GM18498 (cell line): ENCODE data around the gene MYRF.

ENCODE experiments used
- ATAC-seq: cut with Tn5 transposase; IDR thresholded peaks from one replicate; pipeline ENCODE4 v1.9.1; 2021; ENCODE audit warnings: mild to moderate bottlenecking, moderate library complexity; ENCODE audit not compliant: unreplicated experiment

MYRF gene

GRCh38 chr11:61774411-61774810, 22.0 kb downstream of the MYRF start:
- ATAC-seq, result no peak

GRCh38 chr11:61775106-61775505, 22.7 kb downstream of the MYRF start:
- ATAC-seq, result no peak

GRCh38 chr11:61775606-61776554, 23.4 kb downstream of the MYRF start:
- no peak for ATAC-seq

GRCh38 chr11:61776561-61777075, 24.2 kb downstream of the MYRF start:
- peak; percentile 55 for ATAC-seq

GRCh38 chr11:61777234-61778090, 25.0 kb downstream of the MYRF start:
- no peak for ATAC-seq

DNA sequence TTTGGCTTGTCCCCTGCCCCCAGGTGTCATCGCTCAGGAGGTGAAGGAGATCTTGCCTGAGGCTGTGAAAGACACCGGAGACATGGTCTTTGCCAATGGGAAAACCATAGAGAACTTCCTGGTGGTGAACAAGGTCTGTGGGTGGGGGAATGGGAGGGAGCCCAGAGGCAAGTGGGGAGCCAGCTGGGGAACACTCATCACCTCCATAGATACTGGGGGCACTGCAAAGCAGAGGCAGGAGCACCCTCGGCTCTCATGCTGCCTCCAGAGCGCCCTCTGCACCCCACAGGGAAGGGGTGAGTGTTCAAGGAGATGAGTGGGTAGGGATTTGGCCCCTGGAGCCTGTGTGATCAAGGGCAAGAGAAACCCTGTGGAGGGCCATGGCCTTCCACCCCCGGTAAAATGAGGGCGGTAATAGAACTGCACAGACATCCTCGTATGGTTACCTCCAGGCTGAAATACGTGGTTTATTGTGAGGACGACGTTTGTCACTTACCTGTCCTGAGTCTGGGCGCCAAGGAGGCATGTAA, 26.0 kb downstream of the MYRF start:
- ATAC-seq, result no peak

- ATAC-seq, result no peak
These were observed 26.6 kb downstream of the MYRF start for GRCh38 chr11:61778920-61779650.

- no peak for ATAC-seq
These were observed 27.5 kb downstream of the MYRF start for GRCh38 chr11:61779666-61780525.

- no peak for ATAC-seq
These were observed 28.2 kb downstream of the MYRF start for GRCh38 chr11:61780581-61781162.

- no peak for ATAC-seq
These were observed 29.1 kb downstream of the MYRF start for GRCh38 chr11:61781585-61781984.

DNA sequence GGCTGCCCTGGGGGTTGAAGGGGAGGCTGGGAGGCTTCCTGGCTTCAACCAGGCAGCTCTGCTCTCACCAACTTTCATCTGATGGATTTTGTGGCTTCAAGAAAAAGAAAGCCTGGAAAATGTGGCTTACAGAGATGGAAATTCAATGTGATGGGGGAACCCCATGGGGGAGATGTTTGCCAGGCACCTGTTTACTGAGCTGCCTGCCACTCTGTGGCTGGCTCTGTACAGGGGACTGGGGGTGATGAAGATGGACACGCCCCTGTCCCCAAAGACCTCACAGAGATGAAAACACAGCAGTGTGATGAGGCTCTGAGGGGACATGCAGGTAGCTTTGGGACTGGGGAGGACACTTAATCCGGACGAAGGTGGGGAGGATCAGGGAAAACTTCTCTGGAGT, 29.9 kb downstream of the MYRF start:
- no peak for ATAC-seq

GRCh38 chr11:61782841-61783240, 30.4 kb downstream of the MYRF start:
- no peak for ATAC-seq

- no peak for ATAC-seq
These were observed 31.5 kb downstream of the MYRF start for GRCh38 chr11:61783717-61784505.

DNA sequence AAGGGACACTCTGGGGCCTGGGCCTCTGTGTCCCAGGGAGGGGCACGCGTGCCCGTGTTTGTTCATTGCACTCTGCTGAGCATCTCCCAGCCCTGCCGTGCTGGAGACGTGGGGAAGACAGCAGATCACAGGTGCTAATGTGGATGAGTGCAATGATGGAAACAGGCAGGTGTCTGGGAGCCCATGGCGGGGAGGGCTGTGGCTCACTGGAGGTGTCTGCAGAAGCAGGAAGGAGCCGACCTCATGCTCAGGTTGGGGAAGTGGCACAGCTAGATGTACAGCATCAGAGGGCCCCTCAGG, 32.0 kb downstream of the MYRF start:
- ATAC-seq, result no peak

DNA sequence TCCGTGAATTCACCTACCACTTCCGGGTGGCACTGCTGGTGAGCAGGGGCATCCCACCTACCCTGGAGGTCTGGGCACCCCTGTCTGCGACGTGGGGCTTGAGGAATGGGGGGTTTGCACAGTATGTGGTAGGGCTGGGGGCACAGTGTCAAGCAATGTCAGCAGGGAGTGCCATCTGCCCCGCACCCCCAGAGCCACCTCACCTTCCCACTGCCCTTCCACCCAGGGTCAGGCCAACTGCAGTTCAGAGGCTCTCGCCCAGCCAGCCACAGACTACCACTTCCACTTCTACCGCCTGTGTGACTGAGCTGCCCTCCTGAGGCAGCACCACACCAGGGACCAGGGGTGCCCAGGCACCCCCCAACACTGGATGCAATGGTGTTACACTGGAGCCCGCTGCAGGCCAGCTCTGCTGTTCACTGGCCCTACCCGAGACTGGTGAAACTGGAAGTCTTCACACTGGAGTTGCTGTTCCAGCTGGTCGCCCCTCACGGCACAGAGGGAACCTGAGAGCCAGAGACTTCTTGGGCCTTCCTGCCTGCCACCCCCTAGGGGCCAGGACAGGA, 33.5 kb downstream of the MYRF start:
- no peak for ATAC-seq

- ATAC-seq, result no peak
These were observed 35.6 kb downstream of the MYRF start for GRCh38 chr11:61787928-61788491.

- ATAC-seq, result peak; percentile 33
These were observed 39.4 kb downstream of the MYRF start for GRCh38 chr11:61791737-61792309.
